ENCODE data around the gene RBM45. TPM values are rescaled to one million over a fixed set of nuclear protein-coding genes. Genes with fewer than 3 reads are reported as not detected.
"Not testable (repeated sequence)": the region's sequence is repeated elsewhere in the genome, so short reads cannot be mapped to it uniquely, and the experiment has no call there.

RBM45 gene
- total RNA-seq, 3 donors from 2014 or later, result 12.8 to 18.1 (median 15.4) TPM

- no peak for TF ChIP-seq POLR2A (IDR thresholded peaks at IDR 0.05)
- no peak for TF ChIP-seq POLR2AphosphoS5 (IDR thresholded peaks at IDR 0.05)
- no peak for TF ChIP-seq CTCF (IDR thresholded peaks at IDR 0.05)
- no peak for DNase-seq (ENCODE audit: low spot score in 2 of 2)
- intact Hi-C loops (cut with DNase I; ENCODE audit: low total_unique reads), result no loop called here
Observed at GRCh38 chr2:178143481-178143880, 31.2 kb downstream of the RBM45 start.

GRCh38 chr2:178152033-178152432 lies 39.8 kb downstream of the RBM45 start:
- intact Hi-C loops (cut with DNase I; ENCODE audit: low total_unique reads), result no loop called here

More at GRCh38 chr2:178143481-178143880, 31.2 kb downstream of the RBM45 start:
- Histone ChIP-seq H3K4me3 (no peak overlapping the region), H3K4me1 (no peaks in the 10 kb centered on the region), H3K27ac (no peak overlapping the region), H3K9me3 (no peaks in the 10 kb centered on the region), H3K36me3 (no peaks in the 10 kb centered on the region), H3K27me3 (no peaks in the 10 kb centered on the region)

GRCh38 chr2:178152542-178152941 lies 40.3 kb downstream of the RBM45 start:
- no peak for TF ChIP-seq POLR2A (IDR thresholded peaks at IDR 0.05)
- no peak for TF ChIP-seq POLR2AphosphoS5 (IDR thresholded peaks at IDR 0.05)
- no peak for TF ChIP-seq CTCF (IDR thresholded peaks at IDR 0.05)
- H3K27me3 ChIP-seq, result no peaks in the 10 kb centered on the region
- DNase-seq (ENCODE audit: low spot score in 2 of 2), result no peak
- intact Hi-C loops (cut with DNase I; ENCODE audit: low total_unique reads), result no loop called here
- no peak overlapping the region for H3K4me3 ChIP-seq
- no peak overlapping the region for H3K27ac ChIP-seq
- no peaks in the 10 kb centered on the region for H3K36me3 ChIP-seq
- H3K9me3 ChIP-seq, result no peaks in the 10 kb centered on the region
- H3K4me1 ChIP-seq, result no peaks in the 10 kb centered on the region

More at GRCh38 chr2:178152033-178152432, 39.8 kb downstream of the RBM45 start:
- Histone ChIP-seq H3K36me3 (no peaks in the 10 kb centered on the region), H3K27ac (no peak overlapping the region), H3K27me3 (no peaks in the 10 kb centered on the region), H3K9me3 (no peaks in the 10 kb centered on the region), H3K4me1 (no peaks in the 10 kb centered on the region), H3K4me3 (no peak overlapping the region)
- DNase-seq (ENCODE audit: low spot score in 2 of 2), result no peak
- TF ChIP-seq POLR2A (IDR thresholded peaks at IDR 0.05), result no peak
- TF ChIP-seq POLR2AphosphoS5 (IDR thresholded peaks at IDR 0.05), result no peak
- TF ChIP-seq CTCF (IDR thresholded peaks at IDR 0.05), result no peak

GRCh38 chr2:178152977-178153376 lies 40.7 kb downstream of the RBM45 start:
- TF ChIP-seq POLR2A (IDR thresholded peaks at IDR 0.05), result no peak
- no peak for TF ChIP-seq POLR2AphosphoS5 (IDR thresholded peaks at IDR 0.05)
- no peak for TF ChIP-seq CTCF (IDR thresholded peaks at IDR 0.05)
- Histone ChIP-seq H3K27ac (no peak overlapping the region), H3K4me1 (no peaks in the 10 kb centered on the region), H3K4me3 (no peak overlapping the region), H3K27me3 (no peaks in the 10 kb centered on the region), H3K36me3 (no peaks in the 10 kb centered on the region), H3K9me3 (no peaks in the 10 kb centered on the region)
- DNase-seq (ENCODE audit: low spot score in 2 of 2), result no peak
- intact Hi-C loops (cut with DNase I; ENCODE audit: low total_unique reads), result no loop called here

- H3K4me1 ChIP-seq; intact Hi-C loops (cut with DNase I; ENCODE audit: low total_unique reads); H3K4me3 ChIP-seq; H3K27me3 ChIP-seq; H3K27ac ChIP-seq; DNase-seq (ENCODE audit: low spot score in 2 of 2); H3K36me3 ChIP-seq; H3K9me3 ChIP-seq: not testable (repeated sequence)
Observed at GRCh38 chr2:178153878-178154277, 41.6 kb downstream of the RBM45 start.

GRCh38 chr2:178155524-178155923 lies 43.3 kb downstream of the RBM45 start:
- no peaks in the 10 kb centered on the region for H3K9me3 ChIP-seq
- no peaks in the 10 kb centered on the region for H3K4me1 ChIP-seq
- H3K27me3 ChIP-seq, result no peaks in the 10 kb centered on the region
- no peak for TF ChIP-seq POLR2AphosphoS5 (IDR thresholded peaks at IDR 0.05)
- no peak for TF ChIP-seq CTCF (IDR thresholded peaks at IDR 0.05)
- no peak for TF ChIP-seq POLR2A (IDR thresholded peaks at IDR 0.05)
- DNase-seq (ENCODE audit: low spot score in 2 of 2), result no peak
- intact Hi-C loops (cut with DNase I; ENCODE audit: low total_unique reads), result no loop called here
- H3K4me3 ChIP-seq, result no peak overlapping the region
- no peak overlapping the region for H3K27ac ChIP-seq
- no peaks in the 10 kb centered on the region for H3K36me3 ChIP-seq

Data from breast epithelium (tissue), 4 donors.